ENCODE measurements around the gene NTNG2.

NTNG2 gene

GRCh38 chr9:132125361-132125760 lies 36.5 kb upstream of the NTNG2 start:
- no peaks in the 10 kb centered on the region for H3K4me1 ChIP-seq (ENCODE audit: low read length)
- no peak overlapping the region for H2AFZ ChIP-seq (ENCODE audit: low read length)
- H3K9ac ChIP-seq (ENCODE audit: low read length): no peak overlapping the region
- no peak overlapping the region for H3K4me3 ChIP-seq (ENCODE audit: low read length)
- no peaks in the 10 kb centered on the region for H3K36me3 ChIP-seq (replicated peaks; ENCODE audit: insufficient read depth, low read length)
- no peaks in the 10 kb centered on the region for H3K9me2 ChIP-seq (replicated peaks; ENCODE audit: insufficient read depth, low read length)
- H3F3A ChIP-seq (ENCODE audit: insufficient read depth, low read length): no peaks in the 10 kb centered on the region
- H3K4me2 ChIP-seq (ENCODE audit: low read depth, low read length): no peak overlapping the region
- H3K9me3 ChIP-seq (replicated peaks; ENCODE audit: insufficient read depth, low read length): no peaks in the 10 kb centered on the region
- no peak for DNase-seq
- H3K27ac ChIP-seq (ENCODE audit: low read length): no peak overlapping the region
- no peak for TF ChIP-seq EZH2phosphoT487 (IDR thresholded peaks at IDR 0.05; ENCODE audit: low read length)
- no peak for TF ChIP-seq CTCF (IDR thresholded peaks at IDR 0.05; ENCODE audit: low read length)
- no peak for TF ChIP-seq EZH2 (optimal IDR thresholded peaks at IDR 0.05; ENCODE audit: low read depth, low read length)
- H3K27me3 ChIP-seq (replicated peaks; ENCODE audit: insufficient read depth, low read length): peaks cover 100% of the 10 kb centered on the region
- H4K20me1 ChIP-seq (ENCODE audit: insufficient read depth, low read length): no peaks in the 10 kb centered on the region
- no peaks in the 10 kb centered on the region for H3K79me2 ChIP-seq (ENCODE audit: low read length)

- no peak for DNase-seq
- H3K36me3 ChIP-seq (replicated peaks; ENCODE audit: insufficient read depth, low read length): no peaks in the 10 kb centered on the region
Measured at GRCh38 chr9:132125944-132126679, 35.7 kb upstream of the NTNG2 start.

GRCh38 chr9:132126680-132127236 lies 35.1 kb upstream of the NTNG2 start:
- 0 out of 2 replicates have a peak overlapping the region, but pooled peaks have one; percentile 18 for H2AFZ ChIP-seq (ENCODE audit: low read length)
- H4K20me1 ChIP-seq (ENCODE audit: insufficient read depth, low read length): no peaks in the 10 kb centered on the region
- H3K36me3 ChIP-seq (replicated peaks; ENCODE audit: insufficient read depth, low read length): no peaks in the 10 kb centered on the region
- H3K4me2 ChIP-seq (ENCODE audit: low read depth, low read length): peak overlapping the region; percentile 43; the same call in 1 of the 2 replicates
- H3K9ac ChIP-seq (ENCODE audit: low read length): no peak overlapping the region
- H3K4me3 ChIP-seq (ENCODE audit: low read length): peak overlapping the region; percentile 23; the same call in 1 of the 2 replicates
- H3K9me2 ChIP-seq (replicated peaks; ENCODE audit: insufficient read depth, low read length): no peaks in the 10 kb centered on the region
- no peaks in the 10 kb centered on the region for H3K4me1 ChIP-seq (ENCODE audit: low read length)
- no peaks in the 10 kb centered on the region for H3K9me3 ChIP-seq (replicated peaks; ENCODE audit: insufficient read depth, low read length)
- peaks cover 100% of the 10 kb centered on the region for H3K27me3 ChIP-seq (replicated peaks; ENCODE audit: insufficient read depth, low read length)
- no peak for DNase-seq
- TF ChIP-seq EZH2phosphoT487 (IDR thresholded peaks at IDR 0.05; ENCODE audit: low read length) (no peak), CTCF (IDR thresholded peaks at IDR 0.05; ENCODE audit: low read length) (no peak), EZH2 (optimal IDR thresholded peaks at IDR 0.05; ENCODE audit: low read depth, low read length) (no peak)
- no peak overlapping the region for H3K27ac ChIP-seq (ENCODE audit: low read length)
- no peaks in the 10 kb centered on the region for H3F3A ChIP-seq (ENCODE audit: insufficient read depth, low read length)
- H3K79me2 ChIP-seq (ENCODE audit: low read length): no peaks in the 10 kb centered on the region

More at GRCh38 chr9:132125944-132126679, 35.7 kb upstream of the NTNG2 start:
- no peak overlapping the region for H3K9ac ChIP-seq (ENCODE audit: low read length)
- H3K79me2 ChIP-seq (ENCODE audit: low read length): no peaks in the 10 kb centered on the region
- peak overlapping the region; percentile 23; the same call in 1 of the 2 replicates for H3K4me3 ChIP-seq (ENCODE audit: low read length)
- H3K9me3 ChIP-seq (replicated peaks; ENCODE audit: insufficient read depth, low read length): no peaks in the 10 kb centered on the region
- H2AFZ ChIP-seq (ENCODE audit: low read length): 0 out of 2 replicates have a peak overlapping the region, but pooled peaks have one; percentile 18
- no peaks in the 10 kb centered on the region for H3K4me1 ChIP-seq (ENCODE audit: low read length)
- H4K20me1 ChIP-seq (ENCODE audit: insufficient read depth, low read length): no peaks in the 10 kb centered on the region
- no peak for TF ChIP-seq EZH2phosphoT487 (IDR thresholded peaks at IDR 0.05; ENCODE audit: low read length)
- TF ChIP-seq CTCF (IDR thresholded peaks at IDR 0.05; ENCODE audit: low read length): no peak
- no peak for TF ChIP-seq EZH2 (optimal IDR thresholded peaks at IDR 0.05; ENCODE audit: low read depth, low read length)
- H3F3A ChIP-seq (ENCODE audit: insufficient read depth, low read length): no peaks in the 10 kb centered on the region
- no peak overlapping the region for H3K27ac ChIP-seq (ENCODE audit: low read length)
- H3K4me2 ChIP-seq (ENCODE audit: low read depth, low read length): peak overlapping the region; percentile 43; the same call in 1 of the 2 replicates
- no peaks in the 10 kb centered on the region for H3K9me2 ChIP-seq (replicated peaks; ENCODE audit: insufficient read depth, low read length)
- H3K27me3 ChIP-seq (replicated peaks; ENCODE audit: insufficient read depth, low read length): peaks cover 100% of the 10 kb centered on the region
